Peyer's patch (tissue), 4 donors: Measurements from ENCODE around the gene PDE6A.

Experiments used
- POLR2A ChIP-seq, 2 donors: fragments of 450-650 bp; IDR thresholded peaks; one replicate each; pipeline ENCODE4 v1.5.1; 2017; ENCODE audit warnings: antibody characterized with exemption in 2 of 2, mild to moderate bottlenecking in 2 of 2, moderate library complexity in 2 of 2
- TF ChIP-seq, protein P1 (sequence below), 6 experiments: fragments of 450-650 bp in 4 of 6; fragments of 200-600 bp in 2 of 6; sonication (generic) in 1 of 6; IDR thresholded peaks; one replicate each; pipeline ENCODE4 v1.5.1; 2017 to 2019; ENCODE audit warnings: antibody characterized with exemption in 6 of 6, mild to moderate bottlenecking in 3 of 6, moderate library complexity in 1 of 6

DNA sequence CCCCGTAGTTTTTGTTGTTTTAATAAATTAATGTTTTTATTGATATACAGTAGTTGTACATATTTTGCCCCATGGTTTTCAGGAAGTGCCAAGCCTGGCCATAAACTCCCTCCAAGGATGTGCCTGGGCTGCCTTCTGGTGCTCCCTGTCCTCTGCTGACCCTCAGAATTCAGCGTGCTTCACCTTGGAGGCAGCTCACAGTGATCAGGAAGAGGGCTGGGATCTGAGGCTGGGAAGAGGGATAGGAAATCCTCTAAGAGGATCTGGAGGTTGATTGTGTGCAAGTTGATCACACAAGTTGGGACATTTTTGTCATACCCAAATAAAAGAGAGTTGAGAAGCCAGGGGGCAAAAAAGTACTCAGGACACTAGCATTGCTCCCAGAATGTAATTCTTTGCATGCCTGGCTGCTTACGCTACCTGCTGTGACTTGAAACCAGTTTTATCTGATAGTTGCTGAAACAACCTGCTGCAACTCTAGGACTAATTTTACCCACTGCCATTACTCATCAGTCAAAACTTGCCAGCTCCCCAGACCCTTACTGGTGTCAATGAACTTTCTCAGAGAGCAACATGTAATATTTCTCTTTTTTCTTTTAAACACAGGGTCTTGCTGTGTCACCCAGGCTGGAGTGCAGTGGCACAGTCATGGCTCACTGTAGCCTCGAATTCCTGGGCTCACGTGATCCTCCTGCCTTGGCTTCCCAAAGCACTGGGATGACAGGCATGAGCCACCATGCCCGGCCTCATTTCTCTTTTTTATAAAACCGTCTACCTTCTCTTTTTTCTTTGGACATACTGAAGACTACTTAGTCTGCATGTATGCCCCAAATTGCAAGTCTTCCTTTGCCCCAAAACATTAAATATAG is 29.0 kb downstream of the PDE6A start:
- TF ChIP-seq, protein P1, sequence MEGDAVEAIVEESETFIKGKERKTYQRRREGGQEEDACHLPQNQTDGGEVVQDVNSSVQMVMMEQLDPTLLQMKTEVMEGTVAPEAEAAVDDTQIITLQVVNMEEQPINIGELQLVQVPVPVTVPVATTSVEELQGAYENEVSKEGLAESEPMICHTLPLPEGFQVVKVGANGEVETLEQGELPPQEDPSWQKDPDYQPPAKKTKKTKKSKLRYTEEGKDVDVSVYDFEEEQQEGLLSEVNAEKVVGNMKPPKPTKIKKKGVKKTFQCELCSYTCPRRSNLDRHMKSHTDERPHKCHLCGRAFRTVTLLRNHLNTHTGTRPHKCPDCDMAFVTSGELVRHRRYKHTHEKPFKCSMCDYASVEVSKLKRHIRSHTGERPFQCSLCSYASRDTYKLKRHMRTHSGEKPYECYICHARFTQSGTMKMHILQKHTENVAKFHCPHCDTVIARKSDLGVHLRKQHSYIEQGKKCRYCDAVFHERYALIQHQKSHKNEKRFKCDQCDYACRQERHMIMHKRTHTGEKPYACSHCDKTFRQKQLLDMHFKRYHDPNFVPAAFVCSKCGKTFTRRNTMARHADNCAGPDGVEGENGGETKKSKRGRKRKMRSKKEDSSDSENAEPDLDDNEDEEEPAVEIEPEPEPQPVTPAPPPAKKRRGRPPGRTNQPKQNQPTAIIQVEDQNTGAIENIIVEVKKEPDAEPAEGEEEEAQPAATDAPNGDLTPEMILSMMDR (IDR thresholded peaks at IDR 0.05): no peak
- no peak for TF ChIP-seq POLR2A (IDR thresholded peaks at IDR 0.05)
